Right atrium auricular region (tissue), 2 donors: ENCODE measurements around the gene NAV3. TPM values are rescaled to one million over a fixed set of nuclear protein-coding genes. Genes with fewer than 3 reads are reported as not detected.

Experiments used
- DNase-seq: peaks from one replicate; pipeline ENCODE4 v3.0.0-alpha.2; 2019; ENCODE audit warnings: low spot score
- H3K27ac ChIP-seq, 2 donors: fragments of 200-600 bp; sonication (generic); 1 replicate in 1 of 2; 2 replicates in 1 of 2; pipeline ENCODE4 v1.5.1; 2016 to 2019
- H3K27me3 ChIP-seq, 2 donors: fragments of 200-600 bp; sonication (generic); one replicate each; pipeline versions ENCODE4 v1.5.1 to v1.6.0; 2017 to 2019
- H3K36me3 ChIP-seq: fragments of 200-600 bp; sonication (generic); one replicate; pipeline ENCODE4 v1.5.1; 2016
- H3K4me1 ChIP-seq, 2 donors: fragments of 200-600 bp; sonication (generic); one replicate each; pipeline versions ENCODE4 v1.5.1 to v1.6.0; 2017 to 2019
- H3K4me3 ChIP-seq, 2 donors: fragments of 200-600 bp; sonication (generic); 1 replicate in 1 of 2; 2 replicates in 1 of 2; pipeline ENCODE4 v1.5.1; 2017 to 2019; ENCODE audit warnings: mild to moderate bottlenecking in 1 of 2, moderate library complexity in 1 of 2
- H3K9me3 ChIP-seq, 2 donors: fragments of 200-600 bp; sonication (generic); one replicate each; pipeline ENCODE4 v1.5.1; 2019
- CTCF ChIP-seq, 2 donors: fragments of 200-600 bp; sonication (generic); IDR thresholded peaks; one replicate each; pipeline ENCODE4 v1.5.1; 2019; ENCODE audit warnings: antibody characterized with exemption in 2 of 2
- total RNA-seq, 2 donors: library from RNA; depleted of rRNA; stranded (reverse); fragments of >200 nt; gene quantifications; one replicate each; pipeline ENCODE4 v1.1.0, GENCODE V29; 2016

The NAV3 gene
- total RNA-seq, 2 donors from 2014 or later: 4.4 to 5.1 TPM

- Histone ChIP-seq H3K4me1 (no peaks in the 10 kb centered on the region), H3K27me3 (no peaks in the 10 kb centered on the region), H3K27ac (no peak overlapping the region), H3K9me3 (no peaks in the 10 kb centered on the region), H3K36me3 (no peaks in the 10 kb centered on the region), H3K4me3 (no peak overlapping the region)
- TF ChIP-seq CTCF (IDR thresholded peaks at IDR 0.05): no peak
- no peak for DNase-seq
Measured at GRCh38 chr12:78192979-78193378, 362.3 kb downstream of the NAV3 start.

GRCh38 chr12:78194448-78194847 is 363.8 kb downstream of the NAV3 start:
- H3K4me3 ChIP-seq: no peak overlapping the region
- H3K27ac ChIP-seq: no peak overlapping the region
- DNase-seq: no peak
- no peaks in the 10 kb centered on the region for H3K9me3 ChIP-seq
- H3K4me1 ChIP-seq: no peaks in the 10 kb centered on the region
- no peaks in the 10 kb centered on the region for H3K27me3 ChIP-seq
- TF ChIP-seq CTCF (IDR thresholded peaks at IDR 0.05): no peak
- no peaks in the 10 kb centered on the region for H3K36me3 ChIP-seq

DNA sequence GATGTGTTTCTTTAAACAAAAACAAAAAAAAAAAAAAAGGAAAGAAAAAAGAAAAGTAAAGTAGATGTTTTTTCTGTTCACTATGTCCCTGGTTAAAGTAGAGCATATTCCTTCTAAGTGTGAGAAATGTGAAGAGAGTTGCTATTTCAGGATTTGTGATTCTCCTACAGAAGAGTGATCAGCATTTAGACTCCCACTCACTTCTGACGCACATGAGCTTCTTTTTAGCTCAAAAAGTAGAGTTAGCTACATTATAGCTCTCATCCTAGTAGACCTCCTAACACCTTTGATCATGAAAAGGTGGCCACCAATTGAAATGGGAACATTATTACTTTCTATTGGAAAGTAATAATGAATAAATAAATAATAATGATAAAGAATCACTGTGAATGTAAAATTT is 368.2 kb downstream of the NAV3 start:
- no peak overlapping the region for H3K27ac ChIP-seq
- no peaks in the 10 kb centered on the region for H3K27me3 ChIP-seq
- DNase-seq: no peak
- no peaks in the 10 kb centered on the region for H3K36me3 ChIP-seq
- no peaks in the 10 kb centered on the region for H3K4me1 ChIP-seq
- no peak overlapping the region for H3K4me3 ChIP-seq
- no peaks in the 10 kb centered on the region for H3K9me3 ChIP-seq
- TF ChIP-seq CTCF (IDR thresholded peaks at IDR 0.05): no peak

DNA sequence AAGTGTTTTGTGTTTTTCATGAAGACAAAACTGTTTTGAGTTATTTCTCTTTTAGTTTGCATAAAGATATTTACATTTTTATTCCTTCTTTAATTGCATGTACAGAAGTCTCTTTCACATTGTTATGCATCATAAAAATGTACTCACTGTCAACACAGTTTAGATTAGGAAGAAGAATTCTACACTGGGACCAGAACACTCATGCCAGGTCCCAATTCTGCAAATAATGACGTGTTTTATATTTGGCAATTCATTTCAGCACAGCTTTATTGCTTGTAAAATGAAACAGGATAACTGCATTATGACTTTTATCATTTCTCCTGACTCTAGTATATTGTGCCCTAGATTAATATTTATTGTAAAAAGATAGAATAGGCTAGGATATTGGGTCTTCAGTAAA is 369.2 kb downstream of the NAV3 start:
- no peak overlapping the region for H3K4me3 ChIP-seq
- DNase-seq: no peak
- H3K27me3 ChIP-seq: no peaks in the 10 kb centered on the region
- no peak for TF ChIP-seq CTCF (IDR thresholded peaks at IDR 0.05)
- H3K36me3 ChIP-seq: no peaks in the 10 kb centered on the region
- H3K9me3 ChIP-seq: no peaks in the 10 kb centered on the region
- no peak overlapping the region for H3K27ac ChIP-seq
- no peaks in the 10 kb centered on the region for H3K4me1 ChIP-seq

DNA sequence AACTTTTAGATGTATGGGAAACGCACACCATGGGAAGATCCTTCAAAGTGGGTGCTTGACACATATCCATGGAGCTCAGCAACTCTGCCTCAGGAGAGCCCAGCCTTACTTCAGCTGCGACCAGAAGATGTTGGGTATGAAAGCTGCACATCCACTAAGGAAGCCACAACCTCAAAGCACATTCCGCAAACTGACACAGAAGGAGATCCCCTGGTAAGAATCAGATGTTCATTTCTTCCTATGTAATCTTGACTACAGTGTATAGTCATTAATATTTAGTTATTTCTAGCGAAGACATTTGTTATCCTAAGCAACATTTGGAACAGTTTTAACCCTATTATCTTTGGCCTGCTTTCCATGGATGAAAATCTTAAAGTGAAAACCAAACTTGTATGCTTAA is 374.2 kb downstream of the NAV3 start:
- Histone ChIP-seq H3K36me3 (no peaks in the 10 kb centered on the region), H3K4me1 (no peaks in the 10 kb centered on the region), H3K27me3 (no peaks in the 10 kb centered on the region), H3K27ac (no peak overlapping the region), H3K4me3 (no peak overlapping the region), H3K9me3 (no peaks in the 10 kb centered on the region)
- no peak for DNase-seq
- no peak for TF ChIP-seq CTCF (IDR thresholded peaks at IDR 0.05)

DNA sequence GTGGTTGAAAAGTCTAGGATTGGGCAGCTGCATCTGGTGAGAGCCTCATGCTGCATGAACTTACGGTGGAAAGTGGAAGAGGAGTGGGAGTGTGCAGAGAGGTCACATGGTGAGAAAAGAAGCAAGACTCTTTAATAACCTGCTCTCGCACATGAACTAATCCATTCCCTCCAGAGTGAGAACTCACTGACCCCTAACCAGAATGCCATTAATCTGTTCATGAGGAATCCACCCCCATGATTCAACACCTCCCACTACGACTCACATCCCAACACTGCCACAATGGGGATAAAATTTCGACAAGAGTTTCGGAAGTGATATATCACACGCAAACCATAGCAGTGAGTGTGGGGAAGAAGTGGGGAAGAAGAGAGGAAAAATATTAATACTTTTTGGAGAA is 377.4 kb downstream of the NAV3 start:
- Histone ChIP-seq H3K4me3 (no peak overlapping the region), H3K27me3 (no peaks in the 10 kb centered on the region), H3K4me1 (no peaks in the 10 kb centered on the region), H3K27ac (no peak overlapping the region), H3K9me3 (no peaks in the 10 kb centered on the region), H3K36me3 (no peaks in the 10 kb centered on the region)
- DNase-seq: no peak
- no peak for TF ChIP-seq CTCF (IDR thresholded peaks at IDR 0.05)
